A673 (cell line): ENCODE results near the gene GDPD3.

Experiments
- EZH2 ChIP-seq: fragments of 200-600 bp; sonication (generic); IDR thresholded peaks from 2 replicates; pipeline ENCODE4 v1.6.1; 2017; ENCODE audit warnings: borderline replicate concordance, low read depth, mild to moderate bottlenecking, mixed read lengths, antibody characterized with exemption, low read length; ENCODE audit not compliant: poor library complexity, severe bottlenecking
- TF ChIP-seq, protein P1 (sequence below): fragments of 300-800, 200-600 bp; sonication (generic); conservative IDR thresholded peaks from 2 replicates; pipeline ENCODE4 v1.5.1; 2017; ENCODE audit warnings: low read depth, mild to moderate bottlenecking, antibody characterized with exemption, low read length, moderate library complexity, mixed read lengths

DNA sequence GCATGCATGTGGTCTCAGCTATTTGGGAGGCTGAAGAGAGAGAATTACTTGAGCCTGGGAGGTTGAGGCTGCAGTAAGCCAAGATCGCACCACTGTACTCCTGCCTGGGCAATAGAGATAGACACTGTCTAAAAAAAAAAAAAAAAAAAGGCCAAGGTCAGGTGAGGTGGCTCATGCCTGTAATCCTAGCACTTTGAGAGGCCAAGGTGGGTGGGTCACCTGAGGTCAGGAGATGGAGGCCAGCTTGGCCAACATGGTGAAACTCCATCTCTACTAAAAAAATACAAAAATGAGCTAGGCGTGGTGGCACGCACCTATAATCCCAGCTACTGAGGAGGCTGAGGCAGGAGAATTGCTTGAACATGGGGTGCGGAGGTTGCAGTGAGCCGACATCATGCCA, 41.9 kb upstream of the GDPD3 start:
- TF ChIP-seq, protein P1, sequence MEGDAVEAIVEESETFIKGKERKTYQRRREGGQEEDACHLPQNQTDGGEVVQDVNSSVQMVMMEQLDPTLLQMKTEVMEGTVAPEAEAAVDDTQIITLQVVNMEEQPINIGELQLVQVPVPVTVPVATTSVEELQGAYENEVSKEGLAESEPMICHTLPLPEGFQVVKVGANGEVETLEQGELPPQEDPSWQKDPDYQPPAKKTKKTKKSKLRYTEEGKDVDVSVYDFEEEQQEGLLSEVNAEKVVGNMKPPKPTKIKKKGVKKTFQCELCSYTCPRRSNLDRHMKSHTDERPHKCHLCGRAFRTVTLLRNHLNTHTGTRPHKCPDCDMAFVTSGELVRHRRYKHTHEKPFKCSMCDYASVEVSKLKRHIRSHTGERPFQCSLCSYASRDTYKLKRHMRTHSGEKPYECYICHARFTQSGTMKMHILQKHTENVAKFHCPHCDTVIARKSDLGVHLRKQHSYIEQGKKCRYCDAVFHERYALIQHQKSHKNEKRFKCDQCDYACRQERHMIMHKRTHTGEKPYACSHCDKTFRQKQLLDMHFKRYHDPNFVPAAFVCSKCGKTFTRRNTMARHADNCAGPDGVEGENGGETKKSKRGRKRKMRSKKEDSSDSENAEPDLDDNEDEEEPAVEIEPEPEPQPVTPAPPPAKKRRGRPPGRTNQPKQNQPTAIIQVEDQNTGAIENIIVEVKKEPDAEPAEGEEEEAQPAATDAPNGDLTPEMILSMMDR, result no peak
- TF ChIP-seq EZH2, result no peak
